Smooth muscle cell (in vitro differentiated cells): ENCODE results near the gene CHCHD3. TPM values are rescaled to one million over a fixed set of nuclear protein-coding genes. Genes with fewer than 3 reads are reported as not detected.

Experiments used
- DNase-seq: peaks from one replicate; lab custom pipeline; 2025; ENCODE audit not compliant: unreplicated experiment; lab: John Stamatoyannopoulos, UW
- H2AFZ ChIP-seq: fragments of 200-600 bp; sonication (generic); 2 replicates; pipeline ENCODE4 v1.6.0; 2016; ENCODE audit warnings: antibody characterized with exemption, low read depth, mild to moderate bottlenecking
- H3F3A ChIP-seq: fragments of 200-600 bp; sonication (generic); 2 replicates; pipeline ENCODE4 v1.6.0; 2017; ENCODE audit warnings: antibody characterized with exemption, low read depth
- H3K27ac ChIP-seq: fragments of 200-600 bp; sonication (generic); 2 replicates; pipeline ENCODE4 v1.5.1; 2016; ENCODE audit warnings: low read depth, mild to moderate bottlenecking
- H3K27me3 ChIP-seq: fragments of 200-600 bp; sonication (generic); 2 replicates; pipeline ENCODE4 v1.6.1; 2016; ENCODE audit warnings: low read depth, mild to moderate bottlenecking
- H3K36me3 ChIP-seq: fragments of 200-600 bp; sonication (generic); 2 replicates; pipeline ENCODE4 v1.5.1; 2016; ENCODE audit warnings: low read depth
- H3K4me1 ChIP-seq: fragments of 200-600 bp; sonication (generic); 2 replicates; pipeline ENCODE4 v1.5.1; 2016; ENCODE audit warnings: low read depth
- H3K4me2 ChIP-seq: fragments of 200-600 bp; sonication (generic); 2 replicates; pipeline ENCODE4 v1.6.0; 2016; ENCODE audit warnings: mild to moderate bottlenecking
- H3K4me3 ChIP-seq: fragments of 200-600 bp; sonication (generic); 2 replicates; pipeline ENCODE4 v1.5.1; 2016; ENCODE audit warnings: mild to moderate bottlenecking
- H3K79me2 ChIP-seq: fragments of 200-600 bp; sonication (generic); 2 replicates; pipeline ENCODE4 v1.6.0; 2016; ENCODE audit warnings: low read depth, mild to moderate bottlenecking
- H3K9ac ChIP-seq: fragments of 200-600 bp; sonication (generic); 2 replicates; pipeline ENCODE4 v1.6.0; 2016; ENCODE audit warnings: low read depth
- H3K9me3 ChIP-seq: fragments of 200-600 bp; sonication (generic); replicated peaks from 2 replicates; pipeline ENCODE4 v1.5.1; 2016; ENCODE audit warnings: low read depth
- H4K20me1 ChIP-seq: fragments of 200-600 bp; sonication (generic); 2 replicates; pipeline ENCODE4 v1.6.0; 2016; ENCODE audit warnings: low read depth
- WGBS: methylation state at CpG from one replicate; pipeline ENCODE4 v1.1.7; 2016; ENCODE audit warnings: low lambda C conversion rate; 5-methylcytosine and 5-hydroxymethylcytosine counted together
- polyA plus RNA-seq: library from polyadenylated mRNA; unstranded; fragments of >200 nt; fragmentation: Nextera tagmentation; extraction: Ambion mirVana; gene quantifications from 2 replicates; pipeline ENCODE4 v1.2.1, GENCODE V29; 2016
- total RNA-seq: library from RNA; depleted of rRNA; stranded (reverse); fragments of >200 nt; gene quantifications from 2 replicates; pipeline ENCODE4 v1.2.3, GENCODE V29; 2014
- TF ChIP-seq, protein P1 (sequence below): fragments of 200-600 bp; sonication (generic); IDR thresholded peaks from 2 replicates; pipeline ENCODE4 v1.5.1; 2017; ENCODE audit warnings: borderline replicate concordance, mild to moderate bottlenecking, antibody characterized with exemption; ENCODE audit not compliant: insufficient read depth, poor library complexity, severe bottlenecking

Gene CHCHD3
- total and polyA plus RNA-seq, 2 experiments from 2014 or later, result 49.8 to 59.2 TPM

DNA sequence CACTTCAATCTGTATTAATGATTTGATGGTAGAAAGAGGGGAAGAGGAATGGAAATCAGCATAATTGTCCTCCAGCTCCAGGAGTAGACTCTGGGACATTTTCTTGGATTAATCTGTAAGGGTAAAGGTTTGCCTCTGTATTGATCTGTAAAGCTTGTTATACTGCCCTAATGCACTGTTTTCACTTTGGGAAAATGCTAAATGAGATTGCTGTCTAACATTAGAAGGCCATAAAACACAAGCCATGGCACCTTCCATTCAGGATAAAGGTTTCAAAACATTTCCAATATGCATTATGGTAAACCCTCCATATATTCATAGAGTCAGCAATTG is 282.8 kb downstream of the CHCHD3 start:
- H3K79me2 ChIP-seq, result no peaks in the 10 kb centered on the region
- H3K4me2 ChIP-seq, result no peak overlapping the region
- no peak for DNase-seq
- H3K9me3 ChIP-seq, result no peaks in the 10 kb centered on the region
- peaks cover 13% of the 10 kb centered on the region for H4K20me1 ChIP-seq
- H3K4me3 ChIP-seq, result no peak overlapping the region
- no peaks in the 10 kb centered on the region for H3F3A ChIP-seq
- no peak overlapping the region for H3K9ac ChIP-seq
- no peaks in the 10 kb centered on the region for H3K4me1 ChIP-seq
- TF ChIP-seq, protein P1, sequence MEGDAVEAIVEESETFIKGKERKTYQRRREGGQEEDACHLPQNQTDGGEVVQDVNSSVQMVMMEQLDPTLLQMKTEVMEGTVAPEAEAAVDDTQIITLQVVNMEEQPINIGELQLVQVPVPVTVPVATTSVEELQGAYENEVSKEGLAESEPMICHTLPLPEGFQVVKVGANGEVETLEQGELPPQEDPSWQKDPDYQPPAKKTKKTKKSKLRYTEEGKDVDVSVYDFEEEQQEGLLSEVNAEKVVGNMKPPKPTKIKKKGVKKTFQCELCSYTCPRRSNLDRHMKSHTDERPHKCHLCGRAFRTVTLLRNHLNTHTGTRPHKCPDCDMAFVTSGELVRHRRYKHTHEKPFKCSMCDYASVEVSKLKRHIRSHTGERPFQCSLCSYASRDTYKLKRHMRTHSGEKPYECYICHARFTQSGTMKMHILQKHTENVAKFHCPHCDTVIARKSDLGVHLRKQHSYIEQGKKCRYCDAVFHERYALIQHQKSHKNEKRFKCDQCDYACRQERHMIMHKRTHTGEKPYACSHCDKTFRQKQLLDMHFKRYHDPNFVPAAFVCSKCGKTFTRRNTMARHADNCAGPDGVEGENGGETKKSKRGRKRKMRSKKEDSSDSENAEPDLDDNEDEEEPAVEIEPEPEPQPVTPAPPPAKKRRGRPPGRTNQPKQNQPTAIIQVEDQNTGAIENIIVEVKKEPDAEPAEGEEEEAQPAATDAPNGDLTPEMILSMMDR, result no peak
- no peak overlapping the region for H2AFZ ChIP-seq
- no peaks in the 10 kb centered on the region for H3K36me3 ChIP-seq
- no peaks in the 10 kb centered on the region for H3K27me3 ChIP-seq
- no peak overlapping the region for H3K27ac ChIP-seq

DNA sequence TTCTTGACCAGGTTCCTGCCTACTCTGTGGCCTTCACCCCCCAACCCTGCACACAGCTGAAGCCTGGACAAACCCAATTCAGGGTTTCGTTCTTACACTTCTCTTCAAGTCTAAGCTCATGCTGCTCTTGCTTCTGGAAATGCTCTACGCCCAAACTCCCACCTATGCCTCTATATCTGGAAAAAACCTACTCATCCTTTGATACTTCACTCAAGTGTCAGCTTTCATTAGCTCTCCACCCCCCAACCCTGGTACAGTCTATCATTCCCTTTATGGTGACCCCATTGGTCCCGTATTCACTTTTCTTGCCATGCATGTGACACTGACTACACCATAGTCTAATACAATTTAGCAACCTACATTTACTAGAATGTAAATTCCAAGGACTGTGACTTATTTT is 284.7 kb downstream of the CHCHD3 start:
- Histone ChIP-seq H3K79me2 (no peaks in the 10 kb centered on the region), H3K9me3 (no peaks in the 10 kb centered on the region), H3K4me3 (no peak overlapping the region), H3K4me2 (no peak overlapping the region), H4K20me1 (peaks cover 13% of the 10 kb centered on the region), H3K4me1 (no peaks in the 10 kb centered on the region), H3K36me3 (no peaks in the 10 kb centered on the region), H3F3A (no peaks in the 10 kb centered on the region), H3K9ac (no peak overlapping the region), H2AFZ (no peak overlapping the region), H3K27me3 (no peaks in the 10 kb centered on the region), H3K27ac (no peak overlapping the region)
- TF ChIP-seq, protein P1, result no peak
- DNase-seq, result no peak
- 99% methylated on average over 3 of the region's 3 CpGs for WGBS

DNA sequence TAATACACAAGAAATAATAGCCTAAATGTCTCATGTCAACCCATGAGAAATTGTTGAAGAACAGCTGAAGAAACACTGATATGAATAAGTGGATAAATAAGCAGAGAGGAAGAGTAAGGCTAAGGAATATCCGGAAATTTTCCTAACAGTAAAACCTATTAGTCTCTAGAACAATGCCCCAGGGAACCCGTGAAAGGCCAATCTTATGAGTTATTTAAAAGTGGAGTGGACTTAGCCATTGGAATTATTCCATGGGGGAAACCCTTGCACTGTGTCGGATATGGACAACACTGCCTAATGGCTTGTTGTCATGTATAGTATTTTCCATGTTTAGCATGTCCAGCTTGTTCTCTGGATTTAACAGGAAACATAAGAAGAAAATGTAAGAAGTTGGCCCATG is 288.4 kb downstream of the CHCHD3 start:
- no peak for DNase-seq
- Histone ChIP-seq H3K4me1 (no peaks in the 10 kb centered on the region), H3K4me2 (no peak overlapping the region), H3K9me3 (no peaks in the 10 kb centered on the region), H3K27me3 (no peaks in the 10 kb centered on the region), H3F3A (no peaks in the 10 kb centered on the region), H3K4me3 (no peak overlapping the region), H3K79me2 (no peaks in the 10 kb centered on the region), H3K36me3 (no peaks in the 10 kb centered on the region), H3K9ac (no peak overlapping the region), H4K20me1 (no peaks in the 10 kb centered on the region), H3K27ac (no peak overlapping the region), H2AFZ (no peak overlapping the region)
- WGBS, result 95% methylated on average over 3 of the region's 3 CpGs
- TF ChIP-seq, protein P1, result no peak

DNA sequence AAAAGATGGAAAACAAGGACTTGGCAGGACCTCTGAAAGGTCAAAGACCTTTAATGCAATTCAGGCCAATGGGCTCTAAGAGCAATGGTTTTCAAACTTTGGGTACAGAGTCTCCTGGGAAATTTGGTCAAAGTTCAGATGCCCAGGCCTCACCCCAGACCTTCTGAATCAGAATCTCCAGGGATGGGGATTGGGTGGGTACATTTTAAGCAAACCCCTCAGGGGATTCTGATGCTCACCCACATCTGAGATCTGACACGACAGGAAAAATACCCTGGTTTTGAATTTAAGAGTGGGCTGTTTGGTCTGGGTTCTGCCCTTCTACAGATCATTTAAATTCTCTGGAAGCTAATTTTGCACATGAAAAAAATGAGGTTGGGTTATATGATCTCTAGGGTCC is 290.9 kb downstream of the CHCHD3 start:
- H3K27ac ChIP-seq, result no peak overlapping the region

More for the DNA sequence above, 290.9 kb downstream of the CHCHD3 start:
- no peak for DNase-seq
- Histone ChIP-seq H3K27me3 (no peaks in the 10 kb centered on the region), H2AFZ (no peak overlapping the region), H4K20me1 (no peaks in the 10 kb centered on the region), H3K36me3 (no peaks in the 10 kb centered on the region), H3F3A (no peaks in the 10 kb centered on the region), H3K79me2 (no peaks in the 10 kb centered on the region), H3K9ac (no peak overlapping the region), H3K4me3 (no peak overlapping the region), H3K4me2 (no peak overlapping the region), H3K9me3 (no peaks in the 10 kb centered on the region), H3K4me1 (no peaks in the 10 kb centered on the region)
- 97% methylated on average over 1 of the region's 1 CpG for WGBS
- TF ChIP-seq, protein P1, result no peak
